IMR-90 (cell line): ENCODE data around the gene CCP110. TPM values are rescaled to one million over a fixed set of nuclear protein-coding genes. Genes with fewer than 3 reads are reported as not detected.

ENCODE experiments used
- ATAC-seq: fragments of 200-7000 bp; cut with Tn5 transposase; 2 replicates; pipeline ENCODE4 v1.9.1; 2020; ENCODE audit warnings: low read depth, mild to moderate bottlenecking, moderate library complexity
- BruUV-seq: library from RNA; stranded (reverse); fragments of 400-500 nt; replicated peaks from 2 replicates; lab custom pipeline; 2021; lab: Mats Ljungman, UMichigan
- CTCF ChIA-PET: fragments of 300-600 bp; formaldehyde crosslinking; extraction: SDS; loops from one replicate; lab custom pipeline; 2021; ENCODE audit warnings: antibody characterized with exemption; lab: Yijun Ruan, JAX
- POLR2A ChIA-PET: fragments of 300-600 bp; sonication (Branson Sonifier 250); formaldehyde crosslinking; loops from one replicate; lab custom pipeline; 2022; ENCODE audit warnings: antibody characterized with exemption; ENCODE audit not compliant: unreplicated experiment; lab: Charles Lee
- DNase-seq: peaks from one replicate; pipeline ENCODE4 v3.0.0; 2013
- H2AFZ ChIP-seq: replicated peaks from 2 replicates; pipeline ENCODE3; 2013; ENCODE audit warnings: low read length, mild to moderate bottlenecking; ENCODE audit not compliant: poor library complexity
- H2AK5ac ChIP-seq: 2 replicates; pipeline ENCODE4 v1.6.1; 2013; ENCODE audit warnings: low read depth, low read length, inconsistent platforms
- H2AK9ac ChIP-seq: replicated peaks from 2 replicates; pipeline ENCODE3; 2013; ENCODE audit warnings: mild to moderate bottlenecking, low read depth, low read length, moderate library complexity; ENCODE audit not compliant: poor library complexity
- H2BK120ac ChIP-seq: 2 replicates; pipeline ENCODE4 v1.6.1; 2013; ENCODE audit warnings: low read depth, low read length, inconsistent platforms
- H2BK15ac ChIP-seq: 3 replicates; pipeline ENCODE4 v1.6.1; 2013; ENCODE audit warnings: low read depth, low read length, inconsistent platforms
- H2BK20ac ChIP-seq: 2 replicates; pipeline ENCODE4 v1.6.1; 2013; ENCODE audit warnings: low read depth, mild to moderate bottlenecking, inconsistent platforms, low read length, moderate library complexity
- H2BK5ac ChIP-seq: 2 replicates; pipeline ENCODE4 v1.6.1; 2013; ENCODE audit warnings: mild to moderate bottlenecking, low read depth, low read length, inconsistent platforms; ENCODE audit not compliant: poor library complexity, severe bottlenecking
- H3K14ac ChIP-seq: replicated peaks from 2 replicates; pipeline ENCODE4 v1.6.1; 2013; ENCODE audit warnings: low read depth, low read length, inconsistent platforms
- H3K18ac ChIP-seq: 2 replicates; pipeline ENCODE4 v1.6.1; 2013; ENCODE audit warnings: low read depth, low read length, control low read depth
- H3K23ac ChIP-seq: 2 replicates; pipeline ENCODE4 v1.6.1; 2013; ENCODE audit warnings: low read depth, low read length, inconsistent platforms
- H3K27ac ChIP-seq: 2 replicates; pipeline ENCODE4 v1.5.1; 2013; ENCODE audit warnings: mild to moderate bottlenecking, control low read depth, low read length; ENCODE audit not compliant: insufficient read depth
- H3K27me3 ChIP-seq: 2 replicates; pipeline ENCODE4 v1.6.1; 2013; ENCODE audit warnings: low read length; ENCODE audit not compliant: control insufficient read depth, insufficient read depth
- H3K36me3 ChIP-seq: 2 replicates; pipeline ENCODE4 v1.6.1; 2013; ENCODE audit warnings: low read length, mixed read lengths; ENCODE audit not compliant: control insufficient read depth, insufficient read depth
- H3K4ac ChIP-seq: 2 replicates; pipeline ENCODE4 v1.6.1; 2013; ENCODE audit warnings: low read depth, low read length, inconsistent platforms
- H3K4me1 ChIP-seq: 2 replicates; pipeline ENCODE4 v1.6.1; 2013; ENCODE audit warnings: low read length, mixed read lengths; ENCODE audit not compliant: control insufficient read depth, insufficient read depth
- H3K4me2 ChIP-seq: 2 replicates; pipeline ENCODE4 v1.6.1; 2013; ENCODE audit warnings: low read depth, mild to moderate bottlenecking, control low read depth, low read length, moderate library complexity
- H3K4me3 ChIP-seq: 2 replicates; pipeline ENCODE4 v1.5.1; 2013; ENCODE audit warnings: low read depth, mild to moderate bottlenecking, control low read depth, low read length, moderate library complexity; ENCODE audit not compliant: insufficient read depth
- H3K56ac ChIP-seq: 2 replicates; pipeline ENCODE4 v1.6.1; 2013; ENCODE audit warnings: low read length, inconsistent platforms; ENCODE audit not compliant: insufficient read depth; ENCODE audit errors: extremely low read depth
- H3K79me1 ChIP-seq, 2 experiments: 2 replicates each; pipeline ENCODE4 v1.6.1; 2013; ENCODE audit warnings: low read length in 2 of 2, inconsistent platforms in 1 of 2, low read depth in 1 of 2
- H3K9ac ChIP-seq: 2 replicates; pipeline ENCODE4 v1.6.1; 2013; ENCODE audit warnings: low read depth, low read length, control low read depth
- H3K9me1 ChIP-seq: 2 replicates; pipeline ENCODE4 v1.6.1; 2013; ENCODE audit warnings: low read length, inconsistent platforms; ENCODE audit not compliant: insufficient read depth
- H3K9me3 ChIP-seq: 2 replicates; pipeline ENCODE4 v1.6.1; 2013; ENCODE audit warnings: low read length; ENCODE audit not compliant: control insufficient read depth, insufficient read depth
- H4K20me1 ChIP-seq: 2 replicates; pipeline ENCODE4 v1.6.1; 2013; ENCODE audit warnings: low read length, inconsistent platforms; ENCODE audit not compliant: insufficient read depth
- H4K5ac ChIP-seq: 2 replicates; pipeline ENCODE4 v1.6.1; 2013; ENCODE audit warnings: mild to moderate bottlenecking, low read depth, low read length, control low read depth
- H4K8ac ChIP-seq, 2 experiments: 2 replicates each; pipeline ENCODE4 v1.6.1; 2013; ENCODE audit warnings: low read depth in 2 of 2, low read length in 2 of 2, control low read depth in 1 of 2, inconsistent platforms in 1 of 2
- H4K91ac ChIP-seq: 2 replicates; pipeline ENCODE4 v1.6.1; 2013; ENCODE audit warnings: low read depth, low read length, inconsistent platforms; ENCODE audit not compliant: insufficient read depth
- BHLHE40 ChIP-seq: fragments of 150-350 bp; IDR thresholded peaks from 2 replicates; pipeline ENCODE4 v1.6.1; 2016; ENCODE audit warnings: mild to moderate bottlenecking, low read depth, low read length
- CEBPB ChIP-seq: IDR thresholded peaks from 2 replicates; pipeline ENCODE4 v1.6.1; 2012; ENCODE audit warnings: low read depth, low read length, improper control_type of control experiment
- CHD1 ChIP-seq: IDR thresholded peaks from 2 replicates; pipeline ENCODE4 v1.6.1; 2012; ENCODE audit warnings: low read depth, low read length, improper control_type of control experiment
- ELK1 ChIP-seq: fragments of 150-350 bp; IDR thresholded peaks from 2 replicates; pipeline ENCODE4 v1.6.1; 2016; ENCODE audit warnings: low read depth, mild to moderate bottlenecking, low read length, moderate library complexity, borderline replicate concordance
- MAFK ChIP-seq: IDR thresholded peaks from 2 replicates; pipeline ENCODE4 v1.6.1; 2012; ENCODE audit warnings: low read depth, low read length, improper control_type of control experiment
- MAZ ChIP-seq: IDR thresholded peaks from 2 replicates; pipeline ENCODE4 v1.6.1; 2012; ENCODE audit warnings: low read depth, mild to moderate bottlenecking, low read length, improper control_type of control experiment, moderate library complexity, borderline replicate concordance
- MXI1 ChIP-seq: IDR thresholded peaks from 2 replicates; pipeline ENCODE4 v1.6.1; 2012; ENCODE audit warnings: low read depth, mild to moderate bottlenecking, low read length, moderate library complexity, borderline replicate concordance
- NFE2L2 ChIP-seq: fragments of 150-350 bp; IDR thresholded peaks from 2 replicates; pipeline ENCODE4 v1.6.1; 2016; ENCODE audit warnings: low read depth, mild to moderate bottlenecking, low read length
- POLR2A ChIP-seq: IDR thresholded peaks from 2 replicates; pipeline ENCODE4 v1.6.1; 2012; ENCODE audit warnings: mild to moderate bottlenecking, low read depth, low read length
- RAD21 ChIP-seq: IDR thresholded peaks from 2 replicates; pipeline ENCODE4 v1.6.1; 2012; ENCODE audit warnings: low read length, improper control_type of control experiment
- RCOR1 ChIP-seq: IDR thresholded peaks from 2 replicates; pipeline ENCODE4 v1.6.1; 2012; ENCODE audit warnings: mild to moderate bottlenecking, low read length, improper control_type of control experiment; ENCODE audit not compliant: insufficient replicate concordance
- RFX5 ChIP-seq: IDR thresholded peaks from 2 replicates; pipeline ENCODE4 v1.8.0; 2012; ENCODE audit warnings: low read depth, mild to moderate bottlenecking, low read length, moderate library complexity
- SMC3 ChIP-seq: fragments of 150-350 bp; IDR thresholded peaks from 2 replicates; pipeline ENCODE4 v1.6.1; 2016; ENCODE audit warnings: low read depth, mild to moderate bottlenecking, antibody characterized with exemption, low read length, moderate library complexity
- USF2 ChIP-seq: fragments of 150-350 bp; IDR thresholded peaks from 2 replicates; pipeline ENCODE4 v1.6.1; 2017; ENCODE audit warnings: mild to moderate bottlenecking, antibody characterized with exemption, low read length, low read depth
- WGBS, 2 experiments: methylation state at CpG; one replicate each; pipeline versions ENCODE4 v1.1.5 to v1.1.7; 2013; ENCODE audit warnings: missing lambda C conversion rate in 2 of 2; ENCODE audit not compliant: insufficient read length in 1 of 2; ENCODE audit errors: extremely low coverage in 2 of 2; 5-methylcytosine and 5-hydroxymethylcytosine counted together
- dilution Hi-C: fragments of 300-500 bp; cut with HindIII; formaldehyde crosslinking; loops from one replicate; pipeline ENCODE4 v1.14.3; 2018; ENCODE audit warnings: low sequenced_read_pairs; ENCODE audit not compliant: unreplicated experiment
- in situ Hi-C: fragments of 300-500 bp; cut with MboI; formaldehyde crosslinking; loops from 3 replicates; pipeline ENCODE4 v1.14.3; 2019; ENCODE audit warnings: low sequenced_read_pairs, inconsistent platforms, mixed read lengths
- intact Hi-C: fragments of 100-400 bp; cut with micrococcal nuclease; formaldehyde crosslinking; loops from 2 replicates; pipeline ENCODE4 v1.10.0; 2022
- polyA plus RNA-seq, 3 experiments: library from polyadenylated mRNA; depleted of rRNA; stranded (reverse); fragments of >200 nt; gene quantifications; 2 replicates each; pipeline ENCODE4 v1.2.3, GENCODE V29; 2012; ENCODE audit warnings: low replicate concordance in 1 of 3
- total RNA-seq: library from RNA; depleted of rRNA; stranded (reverse); fragments of >200 nt; gene quantifications from 2 replicates; pipeline ENCODE4 v1.2.3, GENCODE V29; 2012

CCP110 gene
- total and polyA plus RNA-seq, 2 of the 4 experiments (the other 2 are of a cell fraction): 4.7 to 7.7 TPM

DNA sequence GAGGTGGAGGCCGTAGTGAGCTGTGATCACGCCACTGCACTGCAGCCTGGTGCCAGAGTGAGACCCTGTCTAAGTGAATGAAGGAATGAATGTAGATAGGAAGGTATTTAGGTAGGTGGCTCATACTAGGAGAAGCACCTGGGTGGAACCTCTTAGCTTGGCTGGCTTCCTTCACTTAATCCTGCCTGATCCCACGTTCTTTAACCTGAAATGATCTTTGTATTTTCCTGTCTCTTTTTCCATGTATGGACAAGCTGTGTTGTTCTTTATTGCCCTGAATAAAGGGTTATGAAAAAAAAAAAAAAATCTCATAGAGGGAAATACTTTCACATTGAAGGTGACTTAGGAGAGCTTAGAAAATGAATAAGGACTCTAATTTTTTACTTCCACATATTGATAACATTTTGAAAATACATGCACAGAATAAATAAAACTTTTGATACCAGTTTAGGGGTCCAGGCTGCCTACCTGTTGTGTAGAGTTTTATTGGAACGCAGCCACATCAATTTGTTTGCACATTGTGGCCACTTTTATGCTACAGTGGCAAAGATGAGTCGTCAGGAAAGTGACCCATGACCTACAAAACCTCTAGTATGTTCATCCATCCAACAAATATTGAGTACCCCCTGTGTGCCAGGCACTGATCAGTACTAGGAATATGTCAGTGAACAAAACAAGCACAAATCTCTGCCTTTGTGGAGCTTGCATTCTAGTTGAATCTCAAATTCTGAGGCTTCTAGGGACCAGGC is 76.4 kb downstream of the CCP110 start:
- H3K36me3 ChIP-seq: peaks cover 14% of the 10 kb centered on the region
- no peak overlapping the region for H4K8ac ChIP-seq
- no TSS peak for BruUV-seq
- no peak overlapping the region for H2AK9ac ChIP-seq
- no peaks in the 10 kb centered on the region for H3K27me3 ChIP-seq
- no peak overlapping the region for H2AFZ ChIP-seq
- ChIA-PET CTCF (interaction anchor here (0.6 to 1.0 kb wide), 2 partner anchors 45 to 284 kb away, joined by 4 to 5 read pairs; partner anchors contain the start of genes GPRC5B and VPS35L), POLR2A (no interaction called here)
- H3K27ac ChIP-seq: no peak overlapping the region
- H3K9me1 ChIP-seq: peaks cover 1% of the 10 kb centered on the region; the same call in 1 of the 2 replicates
- H3K4me3 ChIP-seq: no peak overlapping the region
- H2AK5ac ChIP-seq: no peak overlapping the region
- H3K9ac ChIP-seq: no peak overlapping the region
- peaks cover under 1% of the 10 kb centered on the region for H4K20me1 ChIP-seq
- H3K4ac ChIP-seq: no peak overlapping the region
- no peak overlapping the region for H2BK20ac ChIP-seq
- no peaks in the 10 kb centered on the region for H3K9me3 ChIP-seq
- 89% methylated on average over 3 of the region's 5 CpGs; no CpG with 5 or more reads in 1 of the 2 experiments for WGBS, 2 experiments
- H3K56ac ChIP-seq: no peak overlapping the region
- no peak overlapping the region for H3K4me2 ChIP-seq
- intact Hi-C loops (loop anchor here (5.0 to 10.0 kb wide), 2 partner anchors 57 to 115 kb away; partner anchors contain the start of genes IQCK and KNOP1), in situ Hi-C loops (loop anchor here (5.0 to 25.0 kb wide), 2 partner anchors 287 to 787 kb away; no protein-coding TSS in a partner anchor), dilution Hi-C loops (loop anchor here (25.0 kb wide), 1 partner anchor 287 kb away; the partner anchor contains the start of gene GPRC5B)
- H2BK15ac ChIP-seq: no peak overlapping the region
- H3K4me1 ChIP-seq: peaks cover 3% of the 10 kb centered on the region
- no peak for TF ChIP-seq SMC3
- TF ChIP-seq RCOR1: no peak
- no peak for TF ChIP-seq RAD21
- no peak for TF ChIP-seq ELK1
- TF ChIP-seq CHD1: no peak
- no peak for TF ChIP-seq RFX5
- TF ChIP-seq BHLHE40: no peak
- no peak for TF ChIP-seq MAZ
- no peak for TF ChIP-seq NFE2L2
- TF ChIP-seq MAFK: no peak
- TF ChIP-seq USF2: no peak
- TF ChIP-seq MXI1: no peak
- TF ChIP-seq POLR2A: no peak
- TF ChIP-seq CEBPB: no peak
- H2BK120ac ChIP-seq: no peak overlapping the region
- ATAC-seq: no peak
- no peak overlapping the region for H4K5ac ChIP-seq
- H3K14ac ChIP-seq: no peak overlapping the region
- H3K18ac ChIP-seq: no peak overlapping the region
- no peak overlapping the region for H3K23ac ChIP-seq
- no peak overlapping the region for H4K91ac ChIP-seq
- DNase-seq: no peak
- H3K79me1 ChIP-seq: peaks cover 0 to 3% of the 10 kb centered on the region in 2 experiments; a peak in 2 of 4 replicates
- H2BK5ac ChIP-seq: no peak overlapping the region
